Epithelial cell of prostate (primary cell): Measurements from ENCODE around the gene C12orf75.
"Not testable (repeated sequence)": the region's sequence is repeated elsewhere in the genome, so short reads cannot be mapped to it uniquely, and the experiment has no call there.

Source experiments
- DNase-seq: peaks from one replicate; pipeline ENCODE4 v3.0.0-alpha.2; 2011; ENCODE audit warnings: low read depth, low spot score
- H3K27ac ChIP-seq: fragments of 450-650 bp; 2 replicates; pipeline ENCODE4 v1.5.1; 2017; ENCODE audit warnings: mild to moderate bottlenecking

C12orf75 gene

GRCh38 chr12:105330283-105330930 lies at the start of gene C12orf75:
C12orf75 (plus strand) TSS chr12:105330691; CDS start chr12:105330892, 201 bp downstream.
- DNase-seq: no peak
- peak within 1 kb of the TSS; percentile 34 for H3K27ac ChIP-seq

GRCh38 chr12:105280966-105281693 lies 49.4 kb upstream of the C12orf75 start:
- no peak for DNase-seq
- no peak overlapping the region for H3K27ac ChIP-seq

GRCh38 chr12:105281694-105282049 lies 48.8 kb upstream of the C12orf75 start:
- no peak for DNase-seq
- H3K27ac ChIP-seq: no peak overlapping the region

GRCh38 chr12:105285378-105285777 lies 45.1 kb upstream of the C12orf75 start:
- H3K27ac ChIP-seq: no peak overlapping the region
- no peak for DNase-seq

GRCh38 chr12:105287408-105287807 lies 43.1 kb upstream of the C12orf75 start:
- no peak for DNase-seq
- no peak overlapping the region for H3K27ac ChIP-seq

GRCh38 chr12:105288311-105288996 lies 42.0 kb upstream of the C12orf75 start:
- no peak overlapping the region for H3K27ac ChIP-seq
- DNase-seq: no peak

GRCh38 chr12:105289114-105289904 lies 41.2 kb upstream of the C12orf75 start:
- peak overlapping the region; percentile 26 for H3K27ac ChIP-seq
- no peak for DNase-seq

- no peak overlapping the region for H3K27ac ChIP-seq
- DNase-seq: no peak
These were observed 39.0 kb upstream of the C12orf75 start for GRCh38 chr12:105291531-105291930.

GRCh38 chr12:105292705-105293104 lies 37.8 kb upstream of the C12orf75 start:
- DNase-seq: no peak
- H3K27ac ChIP-seq: peak overlapping the region; percentile 8

GRCh38 chr12:105293187-105293586 lies 37.3 kb upstream of the C12orf75 start:
- no peak for DNase-seq
- peak overlapping the region; percentile 8 for H3K27ac ChIP-seq

GRCh38 chr12:105294161-105294560 lies 36.3 kb upstream of the C12orf75 start:
- no peak overlapping the region for H3K27ac ChIP-seq
- no peak for DNase-seq

- no peak for DNase-seq
- H3K27ac ChIP-seq: no peak overlapping the region
These were observed 35.5 kb upstream of the C12orf75 start for GRCh38 chr12:105294886-105295479.

- no peak for DNase-seq
- H3K27ac ChIP-seq: no peak overlapping the region
These were observed 34.1 kb upstream of the C12orf75 start for GRCh38 chr12:105296116-105297089.

- no peak overlapping the region for H3K27ac ChIP-seq
- no peak for DNase-seq
These were observed 29.6 kb upstream of the C12orf75 start for GRCh38 chr12:105300883-105301282.

- no peak for DNase-seq
- no peak overlapping the region for H3K27ac ChIP-seq
These were observed 28.8 kb upstream of the C12orf75 start for GRCh38 chr12:105301696-105302095.

- not testable (repeated sequence) for DNase-seq, H3K27ac ChIP-seq
These were observed 27.5 kb upstream of the C12orf75 start for GRCh38 chr12:105302986-105303385.

GRCh38 chr12:105304626-105305025 lies 25.9 kb upstream of the C12orf75 start:
- DNase-seq, H3K27ac ChIP-seq: not testable (repeated sequence)

GRCh38 chr12:105307601-105308314 lies 22.7 kb upstream of the C12orf75 start:
- not testable (repeated sequence) for DNase-seq, H3K27ac ChIP-seq
